Large intestine (tissue), 3 donors: Measurements from ENCODE around the gene CCBE1. TPM values are rescaled to one million over a fixed set of nuclear protein-coding genes. Genes with fewer than 3 reads are reported as not detected.

Source experiments
- DNase-seq, 2 donors: peaks; one replicate each; pipeline versions ENCODE4 v3.0.0 to v3.0.0-alpha.2; 2013
- H3K27ac ChIP-seq: one replicate; pipeline ENCODE4 v1.5.1; 2013; ENCODE audit warnings: low read length
- H3K27me3 ChIP-seq: 2 replicates; pipeline ENCODE4 v1.6.1; 2013; ENCODE audit warnings: low read length; ENCODE audit not compliant: control insufficient read depth, insufficient read depth
- H3K36me3 ChIP-seq: 2 replicates; pipeline ENCODE4 v1.6.1; 2013; ENCODE audit warnings: low read length; ENCODE audit not compliant: control insufficient read depth, insufficient read depth
- H3K4me1 ChIP-seq: one replicate; pipeline ENCODE4 v1.6.1; 2013; ENCODE audit warnings: low read length; ENCODE audit not compliant: control insufficient read depth, insufficient read depth
- H3K4me3 ChIP-seq: one replicate; pipeline ENCODE4 v1.5.1; 2013; ENCODE audit warnings: low read length
- H3K9me3 ChIP-seq: one replicate; pipeline ENCODE4 v1.6.1; 2013; ENCODE audit warnings: mild to moderate bottlenecking, low read depth, low read length, moderate library complexity; ENCODE audit not compliant: control insufficient read depth
- whole genome bisulfite sequencing: methylation state at CpG from one replicate; pipeline ENCODE4 v1.1.5; 2013; ENCODE audit warnings: low lambda C conversion rate; ENCODE audit not compliant: insufficient coverage; 5-methylcytosine and 5-hydroxymethylcytosine counted together
- polyA plus RNA-seq: library from polyadenylated mRNA; unstranded; fragments of 120-200 nt; gene quantifications from one replicate; pipeline ENCODE4 v1.2.1, GENCODE V29; 2013

Gene CCBE1
- polyA plus RNA-seq, 1 donor, result 2.5 TPM

GRCh38 chr18:59460072-59460420 is 237.2 kb downstream of the CCBE1 start:
- H3K27ac ChIP-seq, result no peak overlapping the region
- DNase-seq, result no peak
- no peaks in the 10 kb centered on the region for H3K9me3 ChIP-seq
- no peaks in the 10 kb centered on the region for H3K36me3 ChIP-seq
- no peak overlapping the region for H3K4me3 ChIP-seq
- no CpG with 5 or more reads among the region's 1 CpG for WGBS
- no peaks in the 10 kb centered on the region for H3K4me1 ChIP-seq
- H3K27me3 ChIP-seq, result peaks cover 5% of the 10 kb centered on the region

DNA sequence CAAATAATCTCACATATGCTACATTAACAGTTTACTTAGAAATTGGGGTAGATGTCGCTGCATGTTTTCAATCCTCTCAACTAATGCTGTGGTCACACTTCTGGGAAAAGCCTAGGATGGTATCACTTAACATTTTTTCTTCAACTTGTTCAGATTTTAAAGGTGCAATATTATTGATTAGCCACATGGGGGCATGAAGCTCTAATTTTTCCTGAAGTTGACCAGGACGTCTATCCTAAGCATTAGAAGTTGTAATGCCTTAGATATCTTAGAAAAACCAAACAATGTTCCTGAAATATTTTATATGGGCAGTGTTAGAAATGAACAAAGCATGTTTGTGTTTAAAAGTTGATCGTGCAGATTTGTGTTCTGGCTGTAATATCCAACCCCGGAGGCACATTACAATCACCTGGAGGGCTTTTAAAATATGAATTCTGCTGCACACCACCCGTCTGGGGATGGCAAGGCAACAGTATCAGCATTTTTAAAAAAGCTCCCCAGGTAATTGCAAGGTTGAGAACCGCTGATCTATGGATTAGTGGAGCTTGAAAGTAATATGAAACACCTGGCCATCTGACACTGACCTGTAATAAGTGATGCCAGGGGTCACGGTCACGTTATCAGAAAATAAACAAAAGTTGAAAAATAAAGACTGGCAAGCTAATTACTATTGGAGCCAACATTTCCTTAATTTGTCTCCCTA is 237.7 kb downstream of the CCBE1 start:
- Histone ChIP-seq H3K9me3 (no peaks in the 10 kb centered on the region), H3K4me3 (no peak overlapping the region), H3K4me1 (no peaks in the 10 kb centered on the region), H3K27me3 (peaks cover 5% of the 10 kb centered on the region), H3K27ac (no peak overlapping the region), H3K36me3 (no peaks in the 10 kb centered on the region)
- peak in 1 of 2 donors; percentile 7 for DNase-seq
- 7% methylated on average over 3 of the region's 8 CpGs for WGBS

GRCh38 chr18:59458575-59458974 is 238.6 kb downstream of the CCBE1 start:
- Histone ChIP-seq H3K9me3 (no peaks in the 10 kb centered on the region), H3K4me1 (no peaks in the 10 kb centered on the region), H3K4me3 (no peak overlapping the region), H3K27me3 (peaks cover 5% of the 10 kb centered on the region), H3K36me3 (no peaks in the 10 kb centered on the region), H3K27ac (no peak overlapping the region)
- no peak for DNase-seq
- no CpG with 5 or more reads among the region's 8 CpGs for WGBS

DNA sequence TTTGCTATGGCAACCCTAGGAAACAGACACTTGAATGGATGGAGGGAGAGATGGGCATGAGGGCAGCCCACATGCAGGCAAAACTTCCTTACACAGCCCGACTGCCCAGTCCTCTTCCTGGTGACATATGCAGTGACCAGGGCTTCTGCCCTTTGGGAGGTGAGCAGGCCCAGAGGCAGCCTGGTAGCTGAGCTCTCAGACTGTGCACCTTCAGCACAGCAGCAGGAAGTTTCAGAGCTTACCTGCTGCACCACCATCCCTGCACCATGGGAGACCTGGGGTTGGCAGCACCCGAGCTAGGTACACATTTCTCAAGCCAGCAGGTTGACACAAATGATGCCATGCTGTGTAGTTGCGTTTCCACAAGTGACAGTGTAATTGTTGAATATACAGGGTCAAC is 240.6 kb downstream of the CCBE1 start:
- H3K4me3 ChIP-seq, result no peak overlapping the region
- DNase-seq, result no peak
- peaks cover 5% of the 10 kb centered on the region for H3K27me3 ChIP-seq
- H3K36me3 ChIP-seq, result no peaks in the 10 kb centered on the region
- H3K9me3 ChIP-seq, result no peaks in the 10 kb centered on the region
- no peaks in the 10 kb centered on the region for H3K4me1 ChIP-seq
- H3K27ac ChIP-seq, result no peak overlapping the region
- no CpG with 5 or more reads among the region's 3 CpGs for WGBS

- no peaks in the 10 kb centered on the region for H3K9me3 ChIP-seq
- no peak overlapping the region for H3K27ac ChIP-seq
- WGBS, result 65% methylated on average over 5 of the region's 12 CpGs
- H3K36me3 ChIP-seq, result no peaks in the 10 kb centered on the region
- H3K4me3 ChIP-seq, result no peak overlapping the region
- H3K27me3 ChIP-seq, result peaks cover 5% of the 10 kb centered on the region
- DNase-seq, result no peak
- H3K4me1 ChIP-seq, result no peaks in the 10 kb centered on the region
Observed at GRCh38 chr18:59455728-59456276, 241.4 kb downstream of the CCBE1 start.

- WGBS, result 0% methylated on average over 1 of the region's 13 CpGs
- peak in 1 of 2 donors; percentile 23 for DNase-seq
- Histone ChIP-seq H3K27ac (no peak overlapping the region), H3K4me1 (no peaks in the 10 kb centered on the region), H3K36me3 (no peaks in the 10 kb centered on the region), H3K27me3 (peaks cover 5% of the 10 kb centered on the region), H3K9me3 (no peaks in the 10 kb centered on the region), H3K4me3 (no peak overlapping the region)
Observed at GRCh38 chr18:59454909-59455727, 242.1 kb downstream of the CCBE1 start.

DNA sequence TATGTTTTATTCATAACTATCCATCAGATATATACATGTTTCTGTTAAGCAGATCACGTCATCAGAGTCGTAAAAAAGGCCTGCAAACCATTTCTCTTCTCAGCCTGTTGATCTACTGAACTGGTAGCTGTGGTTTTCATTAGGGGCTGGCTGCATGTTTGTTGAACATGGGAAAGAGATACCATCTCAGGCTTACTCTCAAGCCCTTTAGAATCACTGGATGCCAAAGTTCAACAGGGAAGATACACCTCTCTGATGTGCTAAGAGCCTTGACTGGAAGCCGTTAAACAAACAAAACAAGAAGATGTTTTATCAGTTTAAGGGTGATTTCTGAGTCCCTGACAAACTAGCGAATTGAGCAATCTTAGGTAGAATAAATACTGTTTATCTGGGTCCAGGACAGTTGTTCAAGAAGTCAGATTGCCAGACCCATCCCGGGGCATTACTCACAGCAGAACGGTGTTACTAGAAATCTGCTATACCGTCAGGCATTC is 243.7 kb downstream of the CCBE1 start:
- Histone ChIP-seq H3K4me3 (no peak overlapping the region), H3K9me3 (no peaks in the 10 kb centered on the region), H3K4me1 (no peaks in the 10 kb centered on the region), H3K36me3 (no peaks in the 10 kb centered on the region), H3K27me3 (peaks cover 5% of the 10 kb centered on the region), H3K27ac (no peak overlapping the region)
- peak in 1 of 2 donors; percentile 9 for DNase-seq
- WGBS, result 50% methylated on average over 2 of the region's 7 CpGs

GRCh38 chr18:59451963-59452362 is 245.3 kb downstream of the CCBE1 start:
- no peak overlapping the region for H3K4me3 ChIP-seq
- H3K9me3 ChIP-seq, result no peaks in the 10 kb centered on the region
- WGBS, result no CpG with 5 or more reads among the region's 6 CpGs
- H3K36me3 ChIP-seq, result no peaks in the 10 kb centered on the region
- no peaks in the 10 kb centered on the region for H3K4me1 ChIP-seq
- H3K27me3 ChIP-seq, result peaks cover 6% of the 10 kb centered on the region
- no peak overlapping the region for H3K27ac ChIP-seq
- DNase-seq, result no peak

GRCh38 chr18:59451073-59451472 is 246.2 kb downstream of the CCBE1 start:
- 60% methylated on average over 1 of the region's 6 CpGs for WGBS
- H3K27me3 ChIP-seq, result peaks cover 9% of the 10 kb centered on the region
- no peaks in the 10 kb centered on the region for H3K4me1 ChIP-seq
- H3K36me3 ChIP-seq, result no peaks in the 10 kb centered on the region
- no peaks in the 10 kb centered on the region for H3K9me3 ChIP-seq
- H3K4me3 ChIP-seq, result no peak overlapping the region
- no peak for DNase-seq
- H3K27ac ChIP-seq, result no peak overlapping the region

DNA sequence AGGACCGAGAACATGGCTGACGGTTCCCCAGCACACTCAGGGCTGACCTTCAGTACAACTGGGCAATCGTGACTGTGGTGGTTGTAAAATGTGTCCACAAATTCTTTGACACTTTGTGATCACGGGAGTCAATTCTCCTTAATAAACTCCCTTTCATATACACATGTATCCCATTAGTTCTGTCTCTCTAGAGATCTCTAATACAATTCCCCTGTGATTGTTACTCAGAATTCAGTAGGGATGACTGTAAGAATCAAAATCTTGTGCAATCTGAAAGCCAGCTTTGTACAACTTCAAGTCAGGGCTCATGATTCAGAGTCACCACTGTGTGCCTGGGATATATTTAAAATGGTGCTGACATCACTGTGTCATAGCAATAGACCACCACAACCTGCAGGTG is 248.7 kb downstream of the CCBE1 start:
- WGBS, result no CpG with 5 or more reads among the region's 4 CpGs
- no peaks in the 10 kb centered on the region for H3K4me1 ChIP-seq
- no peaks in the 10 kb centered on the region for H3K36me3 ChIP-seq
- peaks cover 10% of the 10 kb centered on the region for H3K27me3 ChIP-seq
- no peak overlapping the region for H3K27ac ChIP-seq
- H3K4me3 ChIP-seq, result no peak overlapping the region
- DNase-seq, result no peak
- H3K9me3 ChIP-seq, result no peaks in the 10 kb centered on the region
